ENCODE data around the gene CISH.

The CISH gene

GRCh38 chr3:50612234-50612882 lies 784 bp upstream of the CISH start:
- DNase-seq = no peak

GRCh38 chr3:50610992-50611463 lies 546 bp downstream of the CISH start:
- DNase-seq = no peak

DNA sequence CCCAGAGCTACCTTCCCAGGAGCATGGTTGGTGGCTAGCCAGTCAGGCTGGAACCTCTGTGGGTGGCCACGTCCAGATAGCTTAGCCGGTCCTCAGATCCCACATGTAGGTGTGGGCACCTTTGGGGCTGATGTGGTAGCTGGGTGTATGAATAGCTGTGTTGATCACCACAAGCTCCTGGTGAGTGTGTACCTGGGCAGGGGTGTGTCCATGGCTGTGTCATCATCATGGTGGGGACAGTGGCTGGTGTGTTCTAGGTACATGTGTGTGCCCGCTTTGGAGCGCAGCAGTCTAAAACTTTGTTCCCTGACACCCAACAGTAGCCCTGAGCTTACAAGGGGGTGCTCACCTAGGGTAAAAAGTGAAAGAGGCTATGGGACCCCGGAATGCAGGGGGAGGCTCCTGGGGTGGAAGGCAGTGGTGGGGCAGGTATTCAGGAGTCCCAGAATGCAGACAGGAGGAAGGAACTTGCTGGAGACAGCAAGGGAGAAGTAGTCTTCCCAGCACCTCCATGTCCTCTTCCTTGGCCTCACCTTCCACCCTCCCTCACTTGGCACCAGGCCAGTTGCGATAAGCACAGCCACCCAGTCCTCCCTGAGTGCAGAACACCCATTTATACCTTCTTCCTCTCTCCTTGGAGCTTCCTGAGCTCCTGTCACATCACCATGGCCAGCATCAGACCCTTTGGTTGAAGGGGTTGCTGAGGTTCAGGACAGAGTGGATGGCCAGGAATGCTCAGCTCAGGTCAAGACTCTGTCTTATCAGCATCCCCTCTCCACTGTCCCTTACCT lies 1.2 kb downstream of the CISH start:
- DNase-seq = no peak

DNA sequence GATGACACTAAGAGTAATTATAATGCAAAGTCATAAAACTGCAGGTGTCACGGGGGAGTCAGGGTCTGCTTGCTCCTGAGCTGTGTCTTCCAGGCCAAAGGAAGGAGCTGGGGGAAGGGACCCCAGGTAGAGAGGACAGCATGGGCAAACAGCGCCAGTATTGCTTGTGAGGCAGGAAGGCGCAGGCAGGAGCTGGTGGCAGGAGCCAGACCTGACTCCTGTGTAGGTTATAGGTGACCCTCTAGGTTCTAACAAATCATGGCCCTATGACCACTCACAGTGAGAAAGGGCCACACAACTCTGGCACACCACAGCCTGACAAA lies 1.9 kb downstream of the CISH start:
- no peak for DNase-seq

DNA sequence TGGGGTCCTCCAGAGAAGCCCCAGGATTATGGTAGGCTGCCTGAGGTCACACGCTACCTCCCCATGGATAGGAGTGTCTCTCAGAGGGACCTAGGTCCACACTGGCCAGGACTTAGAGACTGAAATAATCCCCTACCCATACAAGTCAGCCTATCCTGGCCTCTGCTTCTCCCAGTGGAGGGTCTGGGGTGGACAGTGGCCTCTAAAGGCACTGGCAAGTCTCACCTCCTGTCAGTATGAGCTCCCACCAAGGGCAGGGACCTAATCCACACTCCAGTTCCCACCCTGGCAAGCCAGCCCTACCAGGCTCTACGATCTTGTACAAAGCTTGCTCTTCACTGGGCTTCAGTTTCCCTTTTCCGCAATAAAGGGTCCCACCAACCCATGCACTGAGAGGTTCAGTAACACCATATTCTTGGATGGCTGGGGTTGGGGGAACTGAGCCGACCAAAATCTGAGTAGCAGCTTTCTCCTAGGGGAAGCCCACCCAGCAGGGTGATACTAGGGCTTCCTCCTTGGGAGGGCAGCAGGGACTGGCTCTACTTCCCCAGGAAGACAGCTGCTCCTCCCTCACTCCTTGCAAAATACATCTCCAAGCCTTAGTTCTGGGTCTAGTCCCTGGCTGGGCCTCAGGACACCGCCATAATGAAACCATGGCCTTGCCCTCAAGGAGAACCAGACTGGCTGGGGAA lies 2.4 kb downstream of the CISH start:
- DNase-seq = no peak

- DNase-seq = no peak
These were observed 3.3 kb downstream of the CISH start for GRCh38 chr3:50608278-50608677.

DNA sequence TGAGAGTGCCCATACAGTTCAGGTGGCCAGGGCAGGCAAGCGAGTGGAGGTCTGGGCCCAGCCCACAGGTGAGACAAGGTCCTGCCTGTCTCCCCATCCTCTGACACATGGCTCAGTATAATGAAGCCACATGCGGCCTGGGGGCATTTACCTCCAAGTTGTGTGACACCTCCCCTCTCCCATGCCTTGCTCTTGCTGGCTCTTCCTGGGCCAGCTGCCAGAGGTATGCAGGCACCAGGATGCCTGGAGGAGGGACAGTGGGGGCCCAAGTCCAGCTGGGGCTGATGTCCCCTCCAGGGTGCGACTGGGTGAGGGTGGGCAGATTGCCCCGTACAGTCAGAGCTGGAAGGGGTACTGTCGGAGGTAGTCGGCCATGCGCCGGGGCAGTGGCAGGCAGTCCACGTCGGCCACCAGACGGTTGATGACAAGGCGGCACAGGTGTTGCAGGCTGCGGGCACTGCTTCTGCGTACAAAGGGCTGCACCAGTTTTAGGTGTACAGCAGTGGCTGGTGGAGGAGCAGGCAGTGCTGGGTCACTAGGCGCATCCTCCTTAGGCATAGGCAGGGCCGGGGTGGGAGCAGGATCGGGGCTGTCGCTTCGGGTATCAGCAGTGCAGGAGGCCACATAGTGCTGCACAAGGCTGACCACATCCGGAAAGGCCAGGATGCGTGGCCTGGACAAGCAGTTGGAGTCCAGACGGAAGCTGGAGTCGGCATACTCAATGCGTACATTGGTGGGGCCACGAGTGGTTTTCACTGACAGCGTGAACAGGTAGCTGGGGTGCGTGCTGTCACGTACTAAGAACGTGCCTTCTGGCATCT lies 4.1 kb downstream of the CISH start:
- no peak for DNase-seq

- no peak for DNase-seq
These were observed 5.0 kb downstream of the CISH start for GRCh38 chr3:50606596-50606995.

DNA sequence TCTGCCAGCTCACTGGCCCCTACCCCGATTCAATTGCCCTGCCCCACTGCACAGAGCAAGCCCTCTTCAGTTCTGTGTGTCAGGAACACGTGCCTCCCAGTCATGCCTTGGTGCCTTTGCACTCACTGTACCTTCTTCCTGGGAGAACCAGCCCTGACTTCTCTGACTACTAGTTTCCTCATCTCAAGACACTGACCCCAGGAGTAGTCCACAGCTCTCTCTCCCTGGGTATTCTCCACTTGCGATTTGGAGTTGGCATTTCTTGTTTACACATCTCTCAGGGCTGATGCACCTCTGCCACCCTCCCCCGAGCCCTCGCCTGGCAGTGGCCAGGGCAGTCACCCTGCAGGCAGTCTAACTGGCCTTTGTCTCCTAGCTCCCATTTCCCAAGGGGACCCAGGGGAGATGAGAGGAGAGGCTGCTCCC lies 5.7 kb downstream of the CISH start:
- DNase-seq = no peak

GRCh38 chr3:50604628-50605588 lies 6.7 kb downstream of the CISH start:
- DNase-seq = no peak

DNA sequence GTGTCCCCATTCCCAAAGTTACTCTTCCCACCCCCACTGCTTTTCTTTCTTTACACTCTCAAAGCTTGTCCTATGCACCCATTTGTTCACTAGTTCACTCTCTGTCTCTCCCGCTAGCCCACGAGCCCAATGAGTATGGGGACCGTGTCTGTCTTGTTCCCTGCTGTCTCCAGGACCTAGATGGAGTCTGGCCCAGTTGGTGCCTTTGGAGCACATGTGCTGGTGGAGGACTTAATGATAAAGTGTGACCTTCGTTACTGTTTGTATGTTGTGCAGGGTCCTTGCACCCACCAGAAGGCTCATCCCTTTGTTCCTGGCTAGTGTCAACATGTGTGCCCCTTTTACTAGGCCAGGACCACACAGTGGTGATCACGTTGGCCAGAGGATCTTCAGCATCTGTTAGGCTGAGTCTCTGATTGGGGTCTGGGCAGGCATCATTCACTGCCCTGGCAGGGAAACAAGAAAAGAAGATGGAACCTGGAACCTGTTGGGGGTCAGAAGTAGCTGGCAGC lies 7.4 kb downstream of the CISH start:
- no peak for DNase-seq

- no peak for DNase-seq
These were observed 8.1 kb downstream of the CISH start for GRCh38 chr3:50603261-50604109.

DNA sequence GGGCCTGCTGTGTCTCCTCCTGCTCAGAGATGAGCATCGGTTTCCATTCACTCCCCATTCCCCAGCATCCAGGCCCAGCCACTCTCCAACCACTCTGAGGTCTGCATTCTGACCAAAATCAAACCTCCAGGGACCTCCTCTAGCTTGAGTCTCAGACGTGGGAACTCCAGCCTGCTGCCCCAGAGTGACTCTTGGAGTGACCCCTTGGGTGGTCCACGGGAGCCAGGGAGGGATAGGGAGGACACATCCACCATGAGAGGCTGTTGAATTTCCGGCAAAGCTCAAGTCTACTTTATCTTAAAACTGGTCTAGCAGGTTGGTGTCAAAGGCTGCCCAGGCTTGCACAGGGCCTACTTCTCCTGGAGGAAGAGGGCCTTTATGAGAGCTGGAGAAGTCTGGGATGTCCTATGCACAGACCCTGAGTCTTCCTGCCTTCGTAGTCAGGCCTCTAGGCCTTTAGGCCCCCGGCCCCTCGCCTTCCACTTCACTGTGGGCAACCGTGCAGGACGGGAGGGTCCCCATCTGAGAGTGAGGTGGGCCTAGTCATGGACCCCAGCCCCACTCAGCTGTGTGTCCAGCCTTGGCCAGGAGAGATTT lies 8.9 kb downstream of the CISH start:
- no peak for DNase-seq

GRCh38 chr3:50600841-50601591 lies 10.6 kb downstream of the CISH start:
- DNase-seq = peak; percentile 68

GRCh38 chr3:50600141-50600753 lies 11.3 kb downstream of the CISH start:
- DNase-seq = no peak

- DNase-seq = no peak
These were observed 11.9 kb downstream of the CISH start for GRCh38 chr3:50599716-50600118.

DNA sequence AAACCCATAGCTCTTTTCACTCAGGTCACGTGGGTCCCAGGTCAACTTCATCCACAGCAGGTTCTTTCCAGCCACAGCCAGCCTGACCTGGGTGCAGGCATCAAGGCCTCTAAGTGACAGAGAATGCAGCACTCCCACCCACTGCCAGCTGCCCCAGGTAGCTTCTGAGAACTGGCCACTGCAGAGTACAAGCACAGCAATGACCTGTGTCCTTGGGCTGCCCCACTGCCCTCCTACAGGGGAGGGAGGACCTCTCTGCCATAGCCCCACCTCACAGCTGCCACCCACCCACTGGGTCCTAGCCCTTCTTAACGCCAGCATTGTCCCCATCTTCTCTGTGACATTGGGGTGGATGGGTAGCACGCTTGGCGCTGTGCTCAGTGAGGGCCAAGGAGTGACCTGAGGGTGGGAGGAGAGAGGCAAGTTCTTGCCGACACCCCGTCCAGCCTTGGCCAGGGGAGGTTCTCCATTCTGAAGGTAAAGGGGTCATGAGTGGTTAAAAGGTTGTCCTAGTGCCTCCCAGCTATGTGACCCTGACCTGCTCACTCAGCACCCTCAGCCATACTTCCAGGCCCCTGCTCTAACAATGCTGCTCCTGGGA lies 12.4 kb downstream of the CISH start:
- DNase-seq = no peak

DNA sequence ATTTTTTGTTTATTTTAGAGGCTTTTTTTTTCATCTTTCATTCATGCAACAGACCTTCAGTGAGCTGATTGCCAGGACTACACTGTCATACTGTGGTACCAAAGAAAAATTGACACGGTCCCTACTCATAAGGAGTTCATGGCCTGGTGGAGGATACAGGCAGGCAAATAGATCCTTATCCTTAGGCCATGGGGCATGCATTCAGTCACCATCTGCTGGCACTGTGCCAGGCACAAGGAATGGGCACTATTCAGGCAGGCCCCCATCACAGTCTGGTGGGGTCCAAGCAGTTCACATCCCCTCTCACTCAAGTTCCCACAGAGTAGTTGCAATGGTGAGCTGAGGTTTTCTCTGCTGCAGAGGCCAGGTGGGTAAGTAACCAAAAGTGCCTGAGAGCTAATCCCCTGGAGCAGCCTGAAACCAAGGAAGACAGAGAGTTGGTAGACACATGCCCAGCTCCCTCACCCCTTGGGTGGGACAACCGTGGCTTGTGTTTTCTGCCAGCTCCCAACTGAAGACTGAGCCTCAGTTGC lies 17.3 kb downstream of the CISH start:
- DNase-seq = no peak
